ENCODE results near the gene CAMK1D. TPM values are rescaled to one million over a fixed set of nuclear protein-coding genes. Genes with fewer than 3 reads are reported as not detected.

CAMK1D gene
- total and polyA plus RNA-seq, 2 of the 4 experiments (the other 2 are of a cell fraction) = 5.0 to 5.3 TPM

DNA sequence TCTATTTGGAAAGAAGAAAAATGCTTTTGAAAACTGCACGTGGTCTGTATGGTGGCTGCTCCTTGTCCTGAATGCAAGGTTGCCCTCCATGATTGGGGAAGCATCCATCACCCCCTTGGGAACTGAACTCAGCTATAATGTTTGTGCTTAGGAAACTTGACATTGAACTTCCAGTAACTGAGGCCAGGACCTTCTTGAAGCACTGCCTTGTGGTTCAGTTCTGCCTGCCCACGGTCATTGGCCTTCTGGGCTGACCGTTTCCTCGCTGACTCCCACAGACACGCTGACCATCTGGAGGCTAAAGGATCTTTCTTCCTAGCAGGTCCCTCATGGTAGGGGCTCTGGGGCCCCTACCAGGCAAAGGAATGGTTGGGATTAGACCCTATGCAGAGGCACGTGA, 247.8 kb downstream of the CAMK1D start:
- in situ Hi-C loops (cut with MboI; ENCODE audit: low sequenced_read_pairs) = no loop called here
- intact Hi-C loops (cut with micrococcal nuclease) = no loop called here
- Histone ChIP-seq H3K4ac (ENCODE audit: low read depth, low read length) (no peak overlapping the region), H2BK15ac (ENCODE audit: low read depth, low read length) (no peak overlapping the region), H3K4me3 (ENCODE audit: insufficient read depth, low read depth, low read length) (no peak overlapping the region), H3K27me3 (ENCODE audit: control insufficient read depth, insufficient read depth, low read length) (no peaks in the 10 kb centered on the region), H2AFZ (replicated peaks; ENCODE audit: low read length, poor library complexity) (no peak overlapping the region), H3K79me1 (ENCODE audit: low read depth in 1 of 2, low read length in 2 of 2) (no peaks in the 10 kb centered on the region), H3K4me1 (ENCODE audit: control insufficient read depth, insufficient read depth, low read length) (no peaks in the 10 kb centered on the region), H3K9me3 (ENCODE audit: control insufficient read depth, insufficient read depth, low read length) (peaks cover 7% of the 10 kb centered on the region), H3K56ac (ENCODE audit: extremely low read depth, insufficient read depth, low read length) (no peak overlapping the region), H3K9me1 (ENCODE audit: insufficient read depth, low read length) (no peaks in the 10 kb centered on the region), H3K36me3 (ENCODE audit: control insufficient read depth, insufficient read depth, low read length) (no peaks in the 10 kb centered on the region), H3K14ac (replicated peaks; ENCODE audit: low read depth, low read length) (no peak overlapping the region), H4K91ac (ENCODE audit: insufficient read depth, low read depth, low read length) (no peak overlapping the region), H3K4me2 (ENCODE audit: low read depth, low read length) (no peak overlapping the region), H2BK20ac (ENCODE audit: low read depth, low read length) (no peak overlapping the region), H2BK120ac (ENCODE audit: low read depth, low read length) (no peak overlapping the region), H3K9ac (ENCODE audit: low read depth, low read length) (no peak overlapping the region), H2BK5ac (ENCODE audit: low read depth, low read length, poor library complexity, severe bottlenecking) (no peak overlapping the region), H4K5ac (ENCODE audit: low read depth, low read length) (no peak overlapping the region), H4K8ac (ENCODE audit: low read depth in 2 of 2, low read length in 2 of 2) (no peak overlapping the region), H3K23ac (ENCODE audit: low read depth, low read length) (no peak overlapping the region), H4K20me1 (ENCODE audit: insufficient read depth, low read length) (no peaks in the 10 kb centered on the region), H3K18ac (ENCODE audit: low read depth, low read length) (no peak overlapping the region), H2AK9ac (replicated peaks; ENCODE audit: low read depth, low read length, poor library complexity) (no peak overlapping the region), H3K27ac (ENCODE audit: insufficient read depth, low read length) (no peak overlapping the region), H2AK5ac (ENCODE audit: low read depth, low read length) (no peak overlapping the region)
- no peak for DNase-seq
- no peak for TF ChIP-seq NFE2L2 (IDR thresholded peaks at IDR 0.05; ENCODE audit: low read depth, low read length)
- TF ChIP-seq CEBPB (IDR thresholded peaks at IDR 0.05; ENCODE audit: low read depth, low read length) = no peak
- TF ChIP-seq CHD1 (IDR thresholded peaks at IDR 0.05; ENCODE audit: low read depth, low read length) = no peak
- no peak for TF ChIP-seq RAD21 (IDR thresholded peaks at IDR 0.05; ENCODE audit: low read length)
- TF ChIP-seq BHLHE40 (IDR thresholded peaks at IDR 0.05; ENCODE audit: low read depth, low read length) = no peak
- TF ChIP-seq POLR2A (IDR thresholded peaks at IDR 0.05; ENCODE audit: low read depth, low read length) = no peak
- no peak for TF ChIP-seq RFX5 (IDR thresholded peaks at IDR 0.05; ENCODE audit: low read depth, low read length)
- no peak for TF ChIP-seq FOS (IDR thresholded peaks at IDR 0.05; ENCODE audit: low read depth, low read length)
- TF ChIP-seq, protein P1, sequence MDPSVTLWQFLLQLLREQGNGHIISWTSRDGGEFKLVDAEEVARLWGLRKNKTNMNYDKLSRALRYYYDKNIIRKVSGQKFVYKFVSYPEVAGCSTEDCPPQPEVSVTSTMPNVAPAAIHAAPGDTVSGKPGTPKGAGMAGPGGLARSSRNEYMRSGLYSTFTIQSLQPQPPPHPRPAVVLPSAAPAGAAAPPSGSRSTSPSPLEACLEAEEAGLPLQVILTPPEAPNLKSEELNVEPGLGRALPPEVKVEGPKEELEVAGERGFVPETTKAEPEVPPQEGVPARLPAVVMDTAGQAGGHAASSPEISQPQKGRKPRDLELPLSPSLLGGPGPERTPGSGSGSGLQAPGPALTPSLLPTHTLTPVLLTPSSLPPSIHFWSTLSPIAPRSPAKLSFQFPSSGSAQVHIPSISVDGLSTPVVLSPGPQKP (IDR thresholded peaks at IDR 0.05; ENCODE audit: borderline replicate concordance, low read depth, low read length) = no peak
- TF ChIP-seq MXI1 (IDR thresholded peaks at IDR 0.05; ENCODE audit: borderline replicate concordance, low read depth, low read length) = no peak
- no peak for TF ChIP-seq MAZ (IDR thresholded peaks at IDR 0.05; ENCODE audit: borderline replicate concordance, low read depth, low read length)
- TF ChIP-seq, protein P2, sequence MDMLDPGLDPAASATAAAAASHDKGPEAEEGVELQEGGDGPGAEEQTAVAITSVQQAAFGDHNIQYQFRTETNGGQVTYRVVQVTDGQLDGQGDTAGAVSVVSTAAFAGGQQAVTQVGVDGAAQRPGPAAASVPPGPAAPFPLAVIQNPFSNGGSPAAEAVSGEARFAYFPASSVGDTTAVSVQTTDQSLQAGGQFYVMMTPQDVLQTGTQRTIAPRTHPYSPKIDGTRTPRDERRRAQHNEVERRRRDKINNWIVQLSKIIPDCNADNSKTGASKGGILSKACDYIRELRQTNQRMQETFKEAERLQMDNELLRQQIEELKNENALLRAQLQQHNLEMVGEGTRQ (IDR thresholded peaks at IDR 0.05; ENCODE audit: low read depth, low read length) = no peak
- TF ChIP-seq, protein P3, sequence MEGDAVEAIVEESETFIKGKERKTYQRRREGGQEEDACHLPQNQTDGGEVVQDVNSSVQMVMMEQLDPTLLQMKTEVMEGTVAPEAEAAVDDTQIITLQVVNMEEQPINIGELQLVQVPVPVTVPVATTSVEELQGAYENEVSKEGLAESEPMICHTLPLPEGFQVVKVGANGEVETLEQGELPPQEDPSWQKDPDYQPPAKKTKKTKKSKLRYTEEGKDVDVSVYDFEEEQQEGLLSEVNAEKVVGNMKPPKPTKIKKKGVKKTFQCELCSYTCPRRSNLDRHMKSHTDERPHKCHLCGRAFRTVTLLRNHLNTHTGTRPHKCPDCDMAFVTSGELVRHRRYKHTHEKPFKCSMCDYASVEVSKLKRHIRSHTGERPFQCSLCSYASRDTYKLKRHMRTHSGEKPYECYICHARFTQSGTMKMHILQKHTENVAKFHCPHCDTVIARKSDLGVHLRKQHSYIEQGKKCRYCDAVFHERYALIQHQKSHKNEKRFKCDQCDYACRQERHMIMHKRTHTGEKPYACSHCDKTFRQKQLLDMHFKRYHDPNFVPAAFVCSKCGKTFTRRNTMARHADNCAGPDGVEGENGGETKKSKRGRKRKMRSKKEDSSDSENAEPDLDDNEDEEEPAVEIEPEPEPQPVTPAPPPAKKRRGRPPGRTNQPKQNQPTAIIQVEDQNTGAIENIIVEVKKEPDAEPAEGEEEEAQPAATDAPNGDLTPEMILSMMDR (conservative IDR thresholded peaks at IDR 0.05; ENCODE audit: low read depth, low read length) = no peak
- no peak for TF ChIP-seq SMC3 (IDR thresholded peaks at IDR 0.05; ENCODE audit: low read depth, low read length)
- no peak for TF ChIP-seq RCOR1 (IDR thresholded peaks at IDR 0.05; ENCODE audit: insufficient replicate concordance, low read length)
- no peak for TF ChIP-seq MAFK (IDR thresholded peaks at IDR 0.05; ENCODE audit: low read depth, low read length)
- no peak for ATAC-seq (ENCODE audit: low read depth)
- BruUV-seq (replicated peaks) = no TSS peak
- dilution Hi-C loops (cut with HindIII; ENCODE audit: low sequenced_read_pairs, unreplicated experiment) = no loop called here
- POLR2A ChIA-PET (ENCODE audit: unreplicated experiment) = no interaction called here
- CTCF ChIA-PET = no interaction called here
- WGBS, 2 experiments (ENCODE audit: extremely low coverage in 2 of 2, insufficient read length in 1 of 2) = 50% methylated on average over 1 of the region's 6 CpGs; no CpG with 5 or more reads in 1 of the 2 experiments

Measured in IMR-90 (cell line).